IPS-20b (cell line): ENCODE measurements around the gene IL32.
"Not testable (repeated sequence)": the region's sequence is repeated elsewhere in the genome, so short reads cannot be mapped to it uniquely, and the experiment has no call there.

Experiments used
- H3K27ac ChIP-seq: one replicate; pipeline ENCODE4 v1.5.1; 2013; ENCODE audit warnings: low read length
- H3K27me3 ChIP-seq: 2 replicates; pipeline ENCODE4 v1.6.1; 2013; ENCODE audit warnings: mild to moderate bottlenecking, low read length, inconsistent platforms; ENCODE audit not compliant: insufficient read depth
- H3K36me3 ChIP-seq: 2 replicates; pipeline ENCODE4 v1.6.1; 2013; ENCODE audit warnings: low read depth, mild to moderate bottlenecking, inconsistent platforms, low read length, moderate library complexity; ENCODE audit not compliant: insufficient read depth
- H3K4me1 ChIP-seq: 2 replicates; pipeline ENCODE4 v1.6.1; 2013; ENCODE audit warnings: mild to moderate bottlenecking, control low read depth, inconsistent platforms, low read length, moderate library complexity; ENCODE audit not compliant: insufficient read depth
- H3K4me3 ChIP-seq: 2 replicates; pipeline ENCODE4 v1.5.1; 2013; ENCODE audit warnings: mild to moderate bottlenecking, low read length, inconsistent platforms
- H3K9ac ChIP-seq: 2 replicates; pipeline ENCODE4 v1.6.1; 2013; ENCODE audit warnings: low read depth, mild to moderate bottlenecking, inconsistent platforms, low read length, moderate library complexity
- H3K9me3 ChIP-seq: 2 replicates; pipeline ENCODE4 v1.6.1; 2013; ENCODE audit warnings: mild to moderate bottlenecking, low read depth, low read length, inconsistent platforms; ENCODE audit not compliant: insufficient read depth

The IL32 gene

GRCh38 chr16:3045758-3046640 lies 19.4 kb upstream of the IL32 start, which contains the start of gene MMP25:
Gene MMP25 (plus strand): TSS chr16:3046561. CDS start chr16:3046918, 357 bp downstream.
- H3K9ac ChIP-seq = peak within 1 kb of the TSS; percentile 47; the same call in 1 of the 2 replicates
- peaks cover 88% of the 10 kb centered on the region for H3K27me3 ChIP-seq
- H3K4me3 ChIP-seq = peak within 1 kb of the TSS; percentile 70

GRCh38 chr16:3046641-3047386 lies 18.6 kb upstream of the IL32 start:
- Histone ChIP-seq H3K9ac (peak overlapping the region; percentile 27; the same call in 1 of the 2 replicates), H3K27me3 (peaks cover 90% of the 10 kb centered on the region), H3K4me1 (no peaks in the 10 kb centered on the region; the same call in 1 of the 2 replicates), H3K27ac (no peak overlapping the region), H3K36me3 (no peaks in the 10 kb centered on the region), H3K4me3 (peak overlapping the region; percentile 70), H3K9me3 (no peaks in the 10 kb centered on the region)

More at GRCh38 chr16:3045758-3046640, 19.4 kb upstream of the IL32 start, which contains the start of gene MMP25:
- H3K27ac ChIP-seq = no peak within 1 kb of the TSS
- H3K4me1 ChIP-seq = no peaks in the 10 kb centered on the region; the same call in 1 of the 2 replicates
- H3K36me3 ChIP-seq = no peaks in the 10 kb centered on the region
- no peaks in the 10 kb centered on the region for H3K9me3 ChIP-seq

GRCh38 chr16:3047387-3047720 lies 18.1 kb upstream of the IL32 start:
- H3K27me3 ChIP-seq = peaks cover 87% of the 10 kb centered on the region
- no peaks in the 10 kb centered on the region for H3K9me3 ChIP-seq
- H3K9ac ChIP-seq = peak overlapping the region; percentile 27; the same call in 1 of the 2 replicates
- no peak overlapping the region for H3K27ac ChIP-seq
- peak overlapping the region; percentile 70 for H3K4me3 ChIP-seq
- no peaks in the 10 kb centered on the region; the same call in 1 of the 2 replicates for H3K4me1 ChIP-seq
- no peaks in the 10 kb centered on the region for H3K36me3 ChIP-seq

- Histone ChIP-seq H3K4me3 (no peak overlapping the region), H3K27ac (no peak overlapping the region), H3K36me3 (no peaks in the 10 kb centered on the region), H3K27me3 (peaks cover 64% of the 10 kb centered on the region), H3K9me3 (no peaks in the 10 kb centered on the region), H3K4me1 (no peaks in the 10 kb centered on the region; the same call in 1 of the 2 replicates), H3K9ac (no peak overlapping the region)
These were observed 15.4 kb upstream of the IL32 start for GRCh38 chr16:3049921-3050481.

- H3K27ac ChIP-seq = no peak overlapping the region
- no peak overlapping the region for H3K9ac ChIP-seq
- H3K4me3 ChIP-seq = no peak overlapping the region
- no peaks in the 10 kb centered on the region for H3K36me3 ChIP-seq
- no peaks in the 10 kb centered on the region for H3K9me3 ChIP-seq
- H3K4me1 ChIP-seq = no peaks in the 10 kb centered on the region; the same call in 1 of the 2 replicates
- H3K27me3 ChIP-seq = peaks cover 62% of the 10 kb centered on the region
These were observed 15.0 kb upstream of the IL32 start for GRCh38 chr16:3050487-3050886.

GRCh38 chr16:3051009-3051408 lies 14.4 kb upstream of the IL32 start:
- no peak overlapping the region for H3K9ac ChIP-seq

GRCh38 chr16:3051494-3051893 lies 13.9 kb upstream of the IL32 start:
- Histone ChIP-seq H3K4me3 (no peak overlapping the region), H3K9ac (no peak overlapping the region), H3K4me1 (no peaks in the 10 kb centered on the region; the same call in 1 of the 2 replicates), H3K27me3 (peaks cover 56% of the 10 kb centered on the region), H3K9me3 (no peaks in the 10 kb centered on the region), H3K27ac (no peak overlapping the region), H3K36me3 (no peaks in the 10 kb centered on the region)

More at GRCh38 chr16:3051009-3051408, 14.4 kb upstream of the IL32 start:
- no peak overlapping the region for H3K4me3 ChIP-seq
- no peaks in the 10 kb centered on the region; the same call in 1 of the 2 replicates for H3K4me1 ChIP-seq
- peaks cover 60% of the 10 kb centered on the region for H3K27me3 ChIP-seq
- H3K36me3 ChIP-seq = no peaks in the 10 kb centered on the region
- H3K27ac ChIP-seq = no peak overlapping the region
- H3K9me3 ChIP-seq = no peaks in the 10 kb centered on the region

- H3K27me3 ChIP-seq = peaks cover 49% of the 10 kb centered on the region
- not testable (repeated sequence) for H3K9me3 ChIP-seq, H3K4me1 ChIP-seq, H3K36me3 ChIP-seq, H3K27ac ChIP-seq, H3K9ac ChIP-seq, H3K4me3 ChIP-seq
These were observed 12.7 kb upstream of the IL32 start for GRCh38 chr16:3052571-3053329.

GRCh38 chr16:3053330-3053710 lies 12.1 kb upstream of the IL32 start:
- not testable (repeated sequence) for H3K4me1 ChIP-seq, H3K4me3 ChIP-seq, H3K36me3 ChIP-seq, H3K9me3 ChIP-seq, H3K9ac ChIP-seq, H3K27ac ChIP-seq
- peaks cover 48% of the 10 kb centered on the region for H3K27me3 ChIP-seq

- H3K27me3 ChIP-seq = peaks cover 36% of the 10 kb centered on the region
- H3K4me1 ChIP-seq = no peaks in the 10 kb centered on the region
- no peak overlapping the region for H3K27ac ChIP-seq
- H3K9me3 ChIP-seq = no peaks in the 10 kb centered on the region
- H3K9ac ChIP-seq = no peak overlapping the region
- no peaks in the 10 kb centered on the region for H3K36me3 ChIP-seq
- H3K4me3 ChIP-seq = no peak overlapping the region
These were observed 10.3 kb upstream of the IL32 start for GRCh38 chr16:3054965-3055733.
